Panc1 (cell line): Measurements from ENCODE around the gene ADAMTSL3. TPM values are rescaled to one million over a fixed set of nuclear protein-coding genes. Genes with fewer than 3 reads are reported as not detected.

Experiments used
- ATAC-seq: fragments of 200-7000 bp; cut with Tn5 transposase; 2 replicates; pipeline ENCODE4 v1.9.1; 2020; ENCODE audit warnings: mild to moderate bottlenecking, moderate library complexity
- BruUV-seq: library from RNA; stranded (reverse); fragments of 400-500 nt; replicated peaks from 2 replicates; lab custom pipeline; 2021; lab: Mats Ljungman, UMichigan
- CTCF ChIA-PET: fragments of 300-600 bp; sonication (Branson Sonifier 250); formaldehyde crosslinking; loops from one replicate; lab custom pipeline; 2022; ENCODE audit warnings: antibody characterized with exemption; lab: Charles Lee
- POLR2A ChIA-PET: fragments of 300-600 bp; sonication (Branson Sonifier 250); formaldehyde crosslinking; loops from one replicate; lab custom pipeline; 2022; ENCODE audit warnings: antibody characterized with exemption; lab: Charles Lee
- DNase-seq: peaks from one replicate; pipeline ENCODE4 v3.0.0-alpha.2; 2010; ENCODE audit warnings: low read depth, low spot score
- H3K27ac ChIP-seq: 2 replicates; pipeline ENCODE4 v1.5.1; 2011; ENCODE audit warnings: mild to moderate bottlenecking, low read length, inconsistent platforms
- H3K27me3 ChIP-seq: fragments of 200-500 bp; sonication (Bioruptor generic); 2 replicates; pipeline ENCODE4 v1.6.0; 2014; ENCODE audit warnings: low read length, inconsistent platforms; ENCODE audit not compliant: control insufficient read depth, insufficient read depth
- H3K36me3 ChIP-seq: fragments of 200-500 bp; sonication (Bioruptor generic); 2 replicates; pipeline ENCODE4 v1.5.1; 2014; ENCODE audit warnings: inconsistent platforms, mild to moderate bottlenecking, low read length, moderate library complexity; ENCODE audit not compliant: control insufficient read depth, insufficient read depth
- H3K4me1 ChIP-seq: 2 replicates; pipeline ENCODE4 v1.5.1; 2011; ENCODE audit warnings: inconsistent platforms, mild to moderate bottlenecking, low read length, moderate library complexity; ENCODE audit not compliant: control insufficient read depth, insufficient read depth
- H3K4me3 ChIP-seq, 2 experiments: 2 replicates each; pipeline ENCODE4 v1.5.1; 2011 to 2012; ENCODE audit warnings: low read depth in 2 of 2, low read length in 2 of 2, mild to moderate bottlenecking in 2 of 2, inconsistent platforms in 1 of 2, moderate library complexity in 1 of 2
- H3K9me3 ChIP-seq: fragments of 200-500 bp; sonication (Bioruptor generic); 2 replicates; pipeline ENCODE4 v1.5.1; 2014; ENCODE audit warnings: low read depth, mild to moderate bottlenecking, inconsistent platforms, low read length, moderate library complexity; ENCODE audit not compliant: control insufficient read depth, insufficient read depth
- CTCF ChIP-seq: fragments of 450-650 bp; IDR thresholded peaks from 2 replicates; pipeline ENCODE4 v1.5.1; 2017; ENCODE audit warnings: mild to moderate bottlenecking
- POLR2AphosphoS5 ChIP-seq: IDR thresholded peaks from 2 replicates; pipeline ENCODE4 v1.6.1; 2012; ENCODE audit warnings: mild to moderate bottlenecking, low read depth, low read length, moderate library complexity
- SIN3A ChIP-seq: IDR thresholded peaks from 2 replicates; pipeline ENCODE4 v1.6.1; 2012; ENCODE audit warnings: low read depth, mild to moderate bottlenecking, low read length, moderate library complexity, borderline replicate concordance; ENCODE audit not compliant: insufficient read depth
- TCF7L2 ChIP-seq: IDR thresholded peaks from 2 replicates; pipeline ENCODE4 v1.6.1; 2011; ENCODE audit warnings: mild to moderate bottlenecking, low read depth, low read length, inconsistent platforms
- in situ Hi-C: cut with HindIII; loops from 2 replicates; pipeline ENCODE4 v1.10.0; 2016; ENCODE audit warnings: low sequenced_read_pairs, low pct_unique_long_range_greater_than_20kb
- intact Hi-C: fragments of 100-400 bp; cut with micrococcal nuclease; formaldehyde crosslinking; loops from one replicate; pipeline ENCODE4 v1.10.0; 2022; ENCODE audit not compliant: unreplicated experiment
- total RNA-seq: library from RNA; stranded (reverse); gene quantifications from one replicate; pipeline ENCODE4 v1.2.1, GENCODE V29; 2021; ENCODE audit not compliant: unreplicated experiment
- TF ChIP-seq, protein P1 (sequence below), 2 experiments: IDR thresholded peaks; 2 replicates each; pipeline ENCODE4 v1.6.1; 2011 to 2012; ENCODE audit warnings: low read depth in 2 of 2, control low read depth in 1 of 2, low read length in 1 of 2, mild to moderate bottlenecking in 1 of 2, moderate library complexity in 1 of 2; ENCODE audit not compliant: insufficient read depth in 1 of 2

Gene ADAMTSL3
- total RNA-seq, 1 experiment from 2014 or later: not detected

- POLR2A ChIA-PET: no interaction called here
- in situ Hi-C loops: no loop called here
- ATAC-seq: no peak
- Histone ChIP-seq H3K27ac (no peak overlapping the region), H3K4me3 (no peak overlapping the region), H3K27me3 (no peaks in the 10 kb centered on the region), H3K36me3 (no peaks in the 10 kb centered on the region), H3K9me3 (no peaks in the 10 kb centered on the region), H3K4me1 (no peaks in the 10 kb centered on the region)
- no TSS peak for BruUV-seq
- intact Hi-C loops: no loop called here
- no peak for DNase-seq
- CTCF ChIA-PET: no interaction called here
- no peak for TF ChIP-seq POLR2AphosphoS5
Observed at GRCh38 chr15:83959477-83959876, 305.6 kb downstream of the ADAMTSL3 start.

- Histone ChIP-seq H3K36me3 (no peaks in the 10 kb centered on the region), H3K4me3 (no peak overlapping the region), H3K27me3 (no peaks in the 10 kb centered on the region), H3K27ac (no peak overlapping the region), H3K9me3 (no peaks in the 10 kb centered on the region), H3K4me1 (no peaks in the 10 kb centered on the region)
- no TSS peak for BruUV-seq
- intact Hi-C loops: no loop called here
- ChIA-PET POLR2A (no interaction called here), CTCF (no interaction called here)
- in situ Hi-C loops: no loop called here
- TF ChIP-seq, protein P1, sequence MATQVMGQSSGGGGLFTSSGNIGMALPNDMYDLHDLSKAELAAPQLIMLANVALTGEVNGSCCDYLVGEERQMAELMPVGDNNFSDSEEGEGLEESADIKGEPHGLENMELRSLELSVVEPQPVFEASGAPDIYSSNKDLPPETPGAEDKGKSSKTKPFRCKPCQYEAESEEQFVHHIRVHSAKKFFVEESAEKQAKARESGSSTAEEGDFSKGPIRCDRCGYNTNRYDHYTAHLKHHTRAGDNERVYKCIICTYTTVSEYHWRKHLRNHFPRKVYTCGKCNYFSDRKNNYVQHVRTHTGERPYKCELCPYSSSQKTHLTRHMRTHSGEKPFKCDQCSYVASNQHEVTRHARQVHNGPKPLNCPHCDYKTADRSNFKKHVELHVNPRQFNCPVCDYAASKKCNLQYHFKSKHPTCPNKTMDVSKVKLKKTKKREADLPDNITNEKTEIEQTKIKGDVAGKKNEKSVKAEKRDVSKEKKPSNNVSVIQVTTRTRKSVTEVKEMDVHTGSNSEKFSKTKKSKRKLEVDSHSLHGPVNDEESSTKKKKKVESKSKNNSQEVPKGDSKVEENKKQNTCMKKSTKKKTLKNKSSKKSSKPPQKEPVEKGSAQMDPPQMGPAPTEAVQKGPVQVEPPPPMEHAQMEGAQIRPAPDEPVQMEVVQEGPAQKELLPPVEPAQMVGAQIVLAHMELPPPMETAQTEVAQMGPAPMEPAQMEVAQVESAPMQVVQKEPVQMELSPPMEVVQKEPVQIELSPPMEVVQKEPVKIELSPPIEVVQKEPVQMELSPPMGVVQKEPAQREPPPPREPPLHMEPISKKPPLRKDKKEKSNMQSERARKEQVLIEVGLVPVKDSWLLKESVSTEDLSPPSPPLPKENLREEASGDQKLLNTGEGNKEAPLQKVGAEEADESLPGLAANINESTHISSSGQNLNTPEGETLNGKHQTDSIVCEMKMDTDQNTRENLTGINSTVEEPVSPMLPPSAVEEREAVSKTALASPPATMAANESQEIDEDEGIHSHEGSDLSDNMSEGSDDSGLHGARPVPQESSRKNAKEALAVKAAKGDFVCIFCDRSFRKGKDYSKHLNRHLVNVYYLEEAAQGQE (IDR thresholded peaks at IDR 0.05; ENCODE audit: insufficient read depth in 1 of 2, low read depth in 2 of 2, low read length in 1 of 2): no peak
- no peak for TF ChIP-seq CTCF
- TF ChIP-seq SIN3A: no peak
- TF ChIP-seq POLR2AphosphoS5: no peak
- TF ChIP-seq TCF7L2: no peak
- ATAC-seq: no peak
- DNase-seq: no peak
Observed at GRCh38 chr15:83960192-83960829, 306.4 kb downstream of the ADAMTSL3 start.

DNA sequence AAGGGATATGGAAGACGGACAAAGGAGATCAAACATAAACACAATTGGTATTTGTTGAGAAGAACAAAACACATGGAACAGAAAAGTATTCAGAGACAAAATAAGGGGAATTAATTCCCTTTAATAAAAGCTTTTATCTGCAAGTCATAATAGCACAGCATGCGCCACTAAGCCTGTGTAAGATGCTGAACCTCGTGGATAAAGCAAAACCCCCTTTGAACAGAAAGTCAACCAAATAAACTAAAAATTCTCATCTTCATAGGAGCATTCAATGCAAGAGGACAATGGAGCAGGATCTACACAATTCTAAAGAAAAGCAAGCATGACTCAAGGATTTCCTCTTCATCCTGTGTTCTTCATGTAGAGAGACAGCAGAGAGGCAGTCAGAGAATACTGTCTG, 307.4 kb downstream of the ADAMTSL3 start:
- POLR2A ChIA-PET: no interaction called here

More for the DNA sequence above, 307.4 kb downstream of the ADAMTSL3 start:
- no peak for DNase-seq
- Histone ChIP-seq H3K36me3 (no peaks in the 10 kb centered on the region), H3K4me1 (no peaks in the 10 kb centered on the region), H3K4me3 (no peak overlapping the region), H3K27ac (no peak overlapping the region), H3K9me3 (no peaks in the 10 kb centered on the region), H3K27me3 (no peaks in the 10 kb centered on the region)
- in situ Hi-C loops: no loop called here
- no peak for TF ChIP-seq SIN3A
- TF ChIP-seq, protein P1 (IDR thresholded peaks at IDR 0.05; ENCODE audit: insufficient read depth in 1 of 2, low read depth in 2 of 2, low read length in 1 of 2): no peak
- TF ChIP-seq TCF7L2: no peak
- TF ChIP-seq POLR2AphosphoS5: no peak
- no peak for TF ChIP-seq CTCF
- no peak for ATAC-seq
- no TSS peak for BruUV-seq
- CTCF ChIA-PET: no interaction called here
- intact Hi-C loops: no loop called here
